ENCODE data around the gene NDFIP1.
"Not testable (repeated sequence)": the region's sequence is repeated elsewhere in the genome, so short reads cannot be mapped to it uniquely, and the experiment has no call there.

NDFIP1 gene

DNA sequence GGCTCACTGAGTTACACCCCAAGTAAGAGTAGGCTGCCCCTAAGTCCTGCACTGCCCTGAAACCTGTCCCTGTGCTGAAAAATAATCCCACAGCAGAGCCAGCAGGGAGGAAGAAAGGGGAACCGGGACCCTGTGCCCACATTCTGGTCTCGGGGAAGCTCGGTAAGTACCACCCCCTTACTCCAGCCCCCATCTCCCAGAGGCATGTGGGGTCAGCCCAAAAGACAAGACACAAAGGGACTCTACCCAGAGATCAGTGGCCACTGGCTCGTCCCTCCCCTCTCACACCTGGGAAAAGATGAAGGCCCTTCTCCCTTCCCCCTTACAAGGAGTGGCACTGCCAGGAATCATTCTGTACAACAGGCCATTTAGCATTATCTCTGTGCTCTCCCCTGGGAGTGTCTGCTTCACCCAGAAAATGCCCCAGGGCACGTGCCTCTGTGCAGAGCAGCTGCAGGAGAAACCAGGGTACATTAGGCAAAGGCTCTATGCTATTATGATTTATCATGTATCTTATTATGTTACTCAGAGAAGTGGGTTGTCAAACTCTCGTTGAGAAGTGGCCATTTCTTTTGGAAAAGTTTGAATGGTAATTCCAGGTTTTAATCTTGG is 71.3 kb downstream of the NDFIP1 start:
- Histone ChIP-seq H3K4me3 (no peak overlapping the region), H3K27ac (no peak overlapping the region)

DNA sequence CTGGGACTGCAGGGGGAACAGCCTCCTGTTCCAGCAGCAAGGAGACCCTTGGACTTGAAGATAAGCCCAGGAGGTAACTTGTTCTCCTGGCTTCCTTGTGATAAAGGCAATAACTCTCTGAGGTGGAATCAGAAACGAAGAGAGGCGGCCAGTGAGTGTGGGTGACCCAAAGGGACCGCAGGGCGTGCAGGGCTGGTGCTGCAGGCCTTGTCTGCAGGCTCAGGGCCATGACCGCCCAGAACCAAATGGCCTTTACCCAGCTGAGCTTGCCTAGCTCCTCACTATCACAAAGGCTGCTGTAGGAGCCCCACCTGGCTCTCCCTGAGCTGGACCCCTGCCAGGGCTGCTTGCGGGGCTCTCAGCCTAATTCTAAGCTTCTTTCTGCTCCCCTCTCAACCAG is 72.5 kb downstream of the NDFIP1 start:
- no peak overlapping the region for H3K27ac ChIP-seq
- no peak overlapping the region for H3K4me3 ChIP-seq

DNA sequence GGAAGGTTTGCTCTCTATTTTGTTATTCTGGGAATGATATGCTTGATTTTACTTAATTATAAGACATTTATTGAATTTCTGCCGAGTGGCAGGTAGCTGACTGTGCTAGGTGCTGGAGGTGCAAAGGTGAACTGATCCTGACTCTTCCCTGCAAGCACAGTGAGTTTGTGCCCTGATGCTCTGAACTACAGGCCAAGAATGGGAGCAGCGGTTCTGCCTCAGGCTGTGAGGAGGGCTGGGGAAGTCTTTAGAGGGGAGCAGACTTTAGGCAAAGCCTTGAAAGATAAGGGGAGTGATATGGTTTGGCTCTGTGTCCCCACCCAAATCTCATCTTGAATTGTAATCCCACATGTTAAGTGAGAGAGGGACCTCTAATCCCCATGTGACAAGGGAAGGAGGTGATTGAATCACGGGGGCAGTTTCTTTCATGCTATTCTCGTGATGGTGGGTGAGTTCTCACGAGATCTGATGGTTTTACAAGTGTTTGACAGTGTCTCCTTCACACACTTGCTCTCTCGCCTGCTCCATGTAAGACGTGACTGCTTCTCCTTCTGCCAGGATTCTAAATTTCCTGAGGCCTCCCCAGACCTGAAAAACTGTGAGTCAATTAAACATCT is 73.1 kb downstream of the NDFIP1 start:
- Histone ChIP-seq H3K4me3 (no peak overlapping the region), H3K27ac (no peak overlapping the region)

DNA sequence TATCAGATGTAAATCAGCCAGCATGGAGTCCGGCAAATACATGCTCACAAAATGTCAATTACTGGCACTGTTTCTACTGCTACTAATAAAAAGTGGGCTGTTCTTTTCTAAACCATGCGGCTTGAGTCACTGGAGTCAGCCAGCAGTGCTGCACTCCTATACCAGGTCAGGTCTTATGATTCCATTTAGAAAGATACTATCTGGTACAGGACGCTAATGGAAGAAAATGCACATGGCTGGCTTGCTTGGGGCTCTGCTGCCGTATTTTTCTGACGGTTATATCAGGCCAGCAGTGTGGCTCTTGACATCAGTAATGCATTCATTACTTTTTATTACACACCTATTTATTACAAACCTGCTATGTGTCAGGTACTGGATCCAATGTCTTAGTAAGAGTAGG is 74.3 kb downstream of the NDFIP1 start:
- Histone ChIP-seq H3K4me3 (no peak overlapping the region), H3K27ac (no peak overlapping the region)

DNA sequence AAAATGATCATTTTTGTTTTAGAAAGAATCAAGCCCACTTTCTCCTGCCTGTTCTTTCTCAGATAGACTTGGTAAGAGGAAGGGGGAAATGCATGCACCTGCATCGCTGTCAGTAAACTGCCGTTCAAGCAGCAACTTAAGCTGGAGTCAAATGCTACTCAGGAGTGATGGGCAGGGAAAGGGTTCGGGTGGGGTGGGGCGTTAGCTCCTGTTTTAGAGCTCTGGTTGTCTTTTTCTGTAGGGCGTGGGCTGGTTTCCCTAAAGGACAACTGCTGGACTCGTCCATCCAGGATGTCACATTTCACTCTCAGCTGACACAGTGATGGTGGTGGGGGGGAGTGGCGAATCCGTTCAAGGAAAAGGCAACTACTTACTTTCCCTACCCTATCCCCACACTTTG is 75.0 kb downstream of the NDFIP1 start:
- Histone ChIP-seq H3K4me3 (no peak overlapping the region), H3K27ac (no peak overlapping the region)

DNA sequence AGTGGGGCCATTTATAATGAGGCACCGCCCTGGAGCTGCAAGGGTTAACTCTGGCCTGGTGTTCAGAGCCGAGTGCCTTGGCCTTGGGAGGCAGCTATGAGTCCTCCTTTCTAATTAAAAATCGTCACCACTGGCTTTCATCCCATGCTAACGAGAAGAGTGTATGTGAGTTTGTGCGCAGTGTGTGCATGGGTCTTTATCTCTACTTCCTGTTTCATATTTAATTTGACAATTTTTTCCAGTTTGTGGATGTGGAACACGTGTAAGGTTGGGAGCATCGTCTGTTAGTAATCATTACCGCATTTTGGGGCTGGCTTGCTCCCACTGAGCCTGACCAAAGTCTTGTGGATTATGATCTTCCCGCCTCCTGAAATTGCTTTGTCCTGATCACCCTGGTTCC is 76.4 kb downstream of the NDFIP1 start:
- H3K27ac ChIP-seq = peak overlapping the region in 3 of 21 experiments; percentile 10 to 17 (median 16)
- H3K4me3 ChIP-seq = no peak overlapping the region

DNA sequence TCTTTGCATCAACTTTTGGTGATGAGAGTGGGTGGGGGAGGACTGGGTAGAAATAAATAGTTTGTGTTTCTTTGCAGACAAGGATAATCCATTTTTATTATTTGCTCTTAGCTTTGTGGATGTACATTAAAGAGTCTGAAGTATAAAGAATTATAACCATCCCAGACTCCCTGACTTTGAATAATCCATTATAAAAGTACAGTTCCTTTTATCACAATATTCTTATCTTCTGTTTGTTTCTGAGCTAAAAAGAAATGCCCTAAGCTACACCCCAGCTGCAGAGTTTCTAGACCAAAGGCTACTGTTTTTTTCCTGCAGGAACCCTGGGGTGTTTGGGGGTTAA is 77.9 kb downstream of the NDFIP1 start:
- Histone ChIP-seq H3K27ac (no peak overlapping the region), H3K4me3 (no peak overlapping the region)

DNA sequence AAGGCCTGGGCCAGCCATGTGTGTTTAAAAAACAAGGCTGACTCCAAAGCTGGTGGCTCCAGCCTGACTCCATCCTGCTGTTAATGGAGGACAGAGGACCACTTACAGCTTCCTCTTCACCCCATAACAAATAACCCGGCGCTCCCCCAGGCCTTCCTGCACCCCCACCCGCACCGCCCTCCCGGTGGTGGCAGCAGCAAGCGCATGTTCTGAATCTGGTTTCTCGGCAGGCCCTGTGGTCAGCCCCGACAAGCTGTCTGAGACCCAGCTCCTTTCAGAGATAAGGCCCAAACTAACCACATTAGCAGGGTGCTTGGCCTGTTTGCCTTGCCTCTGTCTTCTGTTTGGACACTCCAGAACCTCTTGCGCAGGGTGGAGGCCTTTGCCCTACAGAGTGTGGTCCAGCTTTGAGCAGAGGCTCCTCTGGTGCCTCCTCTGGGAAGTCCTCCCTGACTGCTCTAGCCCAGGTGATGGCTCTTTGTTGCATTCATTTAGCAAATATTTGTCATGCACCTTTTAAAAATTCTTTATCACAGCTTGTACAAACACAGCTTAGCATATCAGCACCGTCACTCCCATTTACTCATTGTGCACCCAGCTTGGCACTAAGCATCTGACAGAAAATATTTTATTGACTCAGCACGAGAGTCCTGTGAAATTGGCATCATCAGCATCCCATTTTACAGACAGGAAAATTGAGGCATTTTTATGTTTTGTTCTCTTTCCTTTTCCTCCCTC is 78.4 kb downstream of the NDFIP1 start:
- H3K27ac ChIP-seq = no peak overlapping the region

DNA sequence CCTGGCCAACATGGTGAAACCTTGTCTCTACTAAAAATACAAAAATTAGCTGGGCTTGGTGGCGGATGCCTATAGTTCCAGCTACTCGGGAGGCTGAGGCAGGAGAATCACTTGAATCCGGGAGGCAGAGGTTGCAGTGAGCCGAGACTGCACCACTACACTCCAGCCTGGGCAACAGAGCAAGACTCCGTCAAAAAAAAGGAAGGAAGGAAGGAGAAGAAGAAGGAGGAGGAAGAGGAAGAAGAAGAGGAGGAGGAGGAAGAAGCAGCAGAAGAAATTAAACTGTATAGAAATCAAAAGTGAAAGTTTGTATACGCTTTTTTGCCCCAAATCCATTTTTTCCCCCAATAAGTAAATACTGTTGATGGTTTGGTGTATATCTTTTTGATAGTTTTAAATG is 80.1 kb downstream of the NDFIP1 start:
- not testable (repeated sequence) for H3K27ac ChIP-seq, H3K4me3 ChIP-seq

More for the DNA sequence above, 78.4 kb downstream of the NDFIP1 start:
- H3K4me3 ChIP-seq = no peak overlapping the region

DNA sequence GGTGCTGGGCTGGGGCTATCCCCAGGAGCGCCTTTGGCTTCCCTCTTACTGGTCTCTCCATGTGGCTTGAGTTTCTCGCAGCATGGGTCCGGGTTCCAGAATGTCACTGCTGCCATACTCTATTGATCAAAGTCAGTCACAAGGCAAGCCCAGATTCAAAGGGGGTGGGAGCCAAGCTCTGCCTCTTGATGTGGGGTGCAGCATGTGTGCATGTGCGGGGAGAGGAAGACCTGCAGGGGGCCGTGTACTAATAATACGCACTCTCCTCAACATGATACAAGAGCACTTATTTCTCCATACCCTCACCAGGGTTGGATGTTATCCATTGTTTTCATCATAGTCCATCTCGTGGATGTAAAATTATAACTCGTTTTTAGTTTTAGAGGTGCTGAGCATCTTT is 81.2 kb downstream of the NDFIP1 start:
- no peak overlapping the region for H3K27ac ChIP-seq
- no peak overlapping the region for H3K4me3 ChIP-seq

DNA sequence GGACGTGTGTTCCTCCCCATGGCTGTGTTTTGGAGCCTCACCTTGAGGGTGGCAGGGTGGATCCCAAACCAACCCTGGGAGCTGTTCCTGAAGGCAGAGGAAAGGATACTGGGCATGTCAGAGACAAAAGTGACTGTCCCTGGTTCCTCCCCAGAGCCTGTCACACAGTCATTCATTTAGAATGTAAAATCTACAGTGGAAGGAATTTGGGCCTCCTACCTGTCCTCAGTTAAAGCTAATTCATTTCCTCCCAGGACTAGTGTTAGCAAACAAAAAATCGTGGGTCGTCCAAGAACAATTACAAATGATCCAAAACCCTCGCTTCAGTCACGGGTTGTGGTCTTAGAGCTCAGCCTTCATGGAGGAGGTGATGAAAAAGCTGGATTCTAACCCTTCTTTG is 83.2 kb downstream of the NDFIP1 start:
- Histone ChIP-seq H3K4me3 (no peak overlapping the region), H3K27ac (peak overlapping the region in 1 of 21 experiments; percentile 1)

DNA sequence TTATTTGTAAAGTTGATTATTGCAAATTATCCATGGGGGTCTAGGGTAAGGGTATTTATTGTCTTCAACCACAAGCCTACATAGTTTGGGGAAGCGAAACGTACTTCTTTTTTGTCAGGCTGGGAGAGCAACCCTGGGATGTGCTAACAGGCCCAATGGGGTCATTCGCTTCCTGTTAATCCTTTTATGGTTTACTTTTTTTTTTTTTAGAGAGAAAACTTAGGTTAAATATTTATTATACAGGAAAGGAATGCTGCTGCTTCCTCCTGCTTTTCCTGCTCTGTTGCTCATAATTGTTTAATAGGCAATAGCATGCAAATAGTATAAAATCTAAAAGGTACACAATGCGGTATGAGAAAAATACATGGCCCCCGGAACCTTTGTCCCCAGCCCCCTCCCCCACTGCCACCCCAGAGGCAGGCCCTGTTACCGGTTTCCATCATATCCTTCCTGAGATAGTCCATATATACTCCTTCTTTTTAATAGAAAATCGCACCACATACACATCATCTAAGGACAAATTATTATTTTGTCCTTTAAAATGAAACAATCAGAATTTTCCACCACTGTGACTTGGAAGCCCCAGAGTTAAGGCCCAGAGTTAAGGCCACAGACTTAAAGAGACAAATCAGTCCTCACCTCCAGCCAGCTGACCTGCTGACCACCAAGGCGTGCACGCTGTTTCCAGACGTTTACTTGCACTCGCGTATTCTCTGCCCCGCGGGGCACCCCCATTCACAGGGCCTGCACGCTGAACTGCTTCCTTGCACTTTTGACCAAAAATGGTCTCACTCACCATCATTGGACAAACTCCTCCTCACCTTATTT is 83.9 kb downstream of the NDFIP1 start:
- no peak overlapping the region for H3K27ac ChIP-seq
- no peak overlapping the region for H3K4me3 ChIP-seq

DNA sequence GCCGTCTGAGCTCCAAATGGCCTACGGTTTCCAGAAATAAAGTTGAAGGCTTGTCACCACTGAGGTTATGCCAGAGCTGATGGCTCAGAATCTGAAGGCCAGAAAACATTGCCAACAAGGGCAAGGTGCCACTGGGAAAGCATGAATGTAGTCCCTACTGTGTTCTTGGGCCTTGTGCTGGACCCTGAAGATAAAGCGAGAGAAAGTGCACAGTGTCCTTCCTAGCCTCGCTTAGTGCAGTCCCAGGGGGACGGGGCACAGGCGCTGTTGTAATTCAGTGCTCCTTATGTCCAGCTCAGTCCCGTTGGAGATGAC is 84.5 kb downstream of the NDFIP1 start:
- H3K4me3 ChIP-seq = no peak overlapping the region
- no peak overlapping the region for H3K27ac ChIP-seq

DNA sequence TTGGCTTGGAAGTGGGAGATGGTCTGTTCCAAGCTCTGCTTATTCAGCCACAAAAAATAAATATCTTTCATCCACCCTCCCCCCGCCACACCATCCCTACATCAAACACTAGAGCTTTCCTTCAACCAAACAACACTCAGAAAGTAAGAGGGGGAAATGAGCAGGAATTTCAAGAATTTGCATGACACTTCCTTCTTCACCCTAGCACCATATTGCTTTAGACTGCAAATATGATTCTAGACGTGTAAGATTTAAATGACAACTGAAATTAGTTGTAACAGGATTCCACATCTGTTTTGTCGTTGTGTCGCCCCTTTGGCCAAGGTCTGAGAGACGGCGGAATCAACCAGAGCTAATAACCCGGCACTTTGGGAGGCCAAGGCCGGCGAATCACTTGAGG is 88.5 kb downstream of the NDFIP1 start:
- no peak overlapping the region for H3K27ac ChIP-seq
- H3K4me3 ChIP-seq = no peak overlapping the region

DNA sequence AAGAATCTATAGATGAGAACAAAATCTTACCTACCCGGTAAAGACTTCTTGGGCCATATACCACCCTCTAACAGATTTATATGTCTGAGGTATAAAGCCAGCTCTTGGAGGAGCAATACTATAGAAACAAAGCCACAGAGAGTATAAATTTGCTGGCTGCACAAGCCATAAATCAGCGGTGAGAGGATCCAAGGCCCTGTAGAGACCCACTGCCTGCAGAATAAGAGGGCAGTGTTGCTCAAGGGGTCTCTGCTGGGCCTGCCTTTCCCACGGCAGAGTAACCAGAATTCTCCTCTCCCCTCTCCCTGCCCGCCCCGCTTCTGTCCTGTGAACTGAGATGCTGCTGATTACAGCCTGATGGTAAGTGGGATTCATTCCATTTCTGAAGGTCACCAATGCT is 89.2 kb downstream of the NDFIP1 start:
- H3K27ac ChIP-seq = no peak overlapping the region
- no peak overlapping the region for H3K4me3 ChIP-seq

DNA sequence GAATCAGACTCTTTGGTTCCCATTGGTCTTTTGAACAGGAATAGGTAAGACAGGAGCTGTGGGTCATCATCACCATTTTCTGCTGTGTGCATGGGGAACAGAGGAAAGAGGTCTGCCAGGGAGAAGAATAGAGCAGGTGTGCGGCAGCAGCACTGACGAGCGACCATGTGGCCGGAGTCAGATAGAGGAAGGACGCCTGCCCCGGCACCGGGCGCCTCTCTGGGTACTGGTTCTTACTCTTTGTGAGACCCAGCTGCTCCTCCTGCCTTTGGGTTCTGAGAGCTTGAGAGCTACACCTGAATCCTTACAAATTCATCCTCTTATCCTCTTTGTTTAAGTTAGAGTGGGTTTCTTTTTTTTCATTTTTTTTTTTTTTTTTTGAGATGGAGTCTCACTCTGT is 90.8 kb downstream of the NDFIP1 start:
- H3K27ac ChIP-seq = no peak overlapping the region

DNA sequence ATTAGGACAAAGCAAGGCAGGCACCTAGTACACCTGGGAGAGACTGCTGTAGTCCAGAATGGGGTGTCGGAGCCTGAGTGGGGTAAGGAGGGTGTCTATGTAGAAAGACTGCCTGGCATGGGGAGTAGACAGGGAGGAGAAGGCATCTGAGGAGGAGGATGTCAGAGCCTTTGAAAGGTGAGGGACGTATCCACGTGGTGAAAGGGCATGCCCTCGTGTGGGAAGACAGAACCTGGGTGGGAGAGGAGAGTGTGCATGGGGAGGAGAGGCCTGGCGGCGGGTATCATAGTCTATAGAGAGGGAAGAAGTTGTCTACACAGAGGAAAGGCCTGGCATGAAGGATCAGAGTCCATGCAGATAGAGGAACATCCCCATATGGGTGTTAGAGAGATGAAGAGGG is 91.8 kb downstream of the NDFIP1 start:
- Histone ChIP-seq H3K27ac (no peak overlapping the region), H3K4me3 (no peak overlapping the region)

More for the DNA sequence above, 90.8 kb downstream of the NDFIP1 start:
- no peak overlapping the region for H3K4me3 ChIP-seq

DNA sequence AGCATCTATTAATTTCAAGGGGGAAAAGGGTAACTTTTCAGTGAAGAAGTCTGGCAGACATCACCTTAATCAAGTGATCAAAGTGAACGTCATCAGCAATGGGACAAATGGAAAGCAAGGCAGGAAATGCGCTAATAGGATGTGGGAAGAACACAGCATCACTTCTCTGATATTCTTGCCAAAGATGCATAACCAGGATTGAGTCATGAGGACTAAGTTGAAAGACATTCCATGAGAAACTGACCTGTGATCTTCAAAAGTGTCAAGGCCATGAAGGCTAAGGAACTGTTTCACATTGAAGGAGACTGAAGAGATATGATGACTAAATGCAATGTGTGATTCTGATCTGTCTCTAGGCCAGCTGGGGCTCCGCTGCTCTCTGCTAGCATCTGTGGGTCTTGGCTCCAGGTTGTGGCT is 92.9 kb downstream of the NDFIP1 start:
- no peak overlapping the region for H3K4me3 ChIP-seq

DNA sequence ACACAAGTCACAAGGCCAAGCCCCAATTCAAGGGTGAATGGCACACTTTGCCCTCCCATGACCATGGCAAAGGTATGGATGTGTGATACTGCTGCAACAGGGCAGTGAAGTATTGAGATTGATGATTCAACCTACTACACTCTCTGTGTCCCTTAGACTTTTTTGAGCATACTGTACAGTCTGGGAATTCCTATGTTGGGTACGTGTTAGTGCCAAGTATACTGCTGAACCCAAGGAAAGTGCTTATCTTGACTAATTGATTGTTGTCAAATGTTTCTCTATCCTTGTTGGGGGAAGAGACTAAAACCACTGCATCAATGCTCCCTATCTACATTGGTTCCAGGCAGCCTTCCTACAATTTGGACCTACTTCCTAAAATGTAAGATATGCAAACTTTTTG is 93.7 kb downstream of the NDFIP1 start:
- Histone ChIP-seq H3K27ac (no peak overlapping the region), H3K4me3 (no peak overlapping the region)

More for the DNA sequence above, 92.9 kb downstream of the NDFIP1 start:
- H3K27ac ChIP-seq = no peak overlapping the region
